ES-I3 (cell line): ENCODE data around the gene MAD2L1BP.
A peak's percentile ranks its signal among the peaks of the same experiment; 100 is the strongest.
"Not testable (repeated sequence)": the region's sequence is repeated elsewhere in the genome, so short reads cannot be mapped to it uniquely, and the experiment has no call there.

ENCODE experiments used
- H3K36me3 ChIP-seq: 2 replicates; pipeline ENCODE4 v1.6.1; 2013; ENCODE audit warnings: mild to moderate bottlenecking, low read length, control low read depth, moderate library complexity; ENCODE audit not compliant: insufficient read depth
- H3K4me1 ChIP-seq: 2 replicates; pipeline ENCODE4 v1.6.1; 2013; ENCODE audit warnings: mild to moderate bottlenecking, control low read depth, low read length; ENCODE audit not compliant: insufficient read depth
- H3K9ac ChIP-seq: 2 replicates; pipeline ENCODE4 v1.6.1; 2013; ENCODE audit warnings: low read depth, mild to moderate bottlenecking, low read length, moderate library complexity
- H3K9me3 ChIP-seq: 2 replicates; pipeline ENCODE4 v1.6.1; 2013; ENCODE audit warnings: mild to moderate bottlenecking, low read length, moderate library complexity; ENCODE audit not compliant: control insufficient read depth, insufficient read depth

Gene MAD2L1BP

GRCh38 chr6:43634702-43635303 is 837 bp upstream of the MAD2L1BP start:
- H3K36me3 ChIP-seq = peaks cover 12% of the 10 kb centered on the region
- H3K9ac ChIP-seq = no peak overlapping the region
- H3K9me3 ChIP-seq = no peaks in the 10 kb centered on the region
- peaks cover 5% of the 10 kb centered on the region; the same call in 1 of the 2 replicates for H3K4me1 ChIP-seq

GRCh38 chr6:43636308-43636659 is 644 bp downstream of the MAD2L1BP start:
- H3K9me3 ChIP-seq = no peaks in the 10 kb centered on the region
- H3K36me3 ChIP-seq = peaks cover 18% of the 10 kb centered on the region
- no peaks in the 10 kb centered on the region for H3K4me1 ChIP-seq
- peak overlapping the region; percentile 93 for H3K9ac ChIP-seq

GRCh38 chr6:43639984-43640800 is 4.6 kb downstream of the MAD2L1BP start:
- H3K9ac ChIP-seq = no peak overlapping the region
- peaks cover 5% of the 10 kb centered on the region; the same call in 1 of the 2 replicates for H3K4me1 ChIP-seq
- H3K36me3 ChIP-seq = peaks cover 20% of the 10 kb centered on the region
- no peaks in the 10 kb centered on the region for H3K9me3 ChIP-seq

GRCh38 chr6:43644940-43645612 is 9.4 kb downstream of the MAD2L1BP start, which contains the start of gene RSPH9:
RSPH9 (plus strand) TSS chr6:43645036; CDS start chr6:43645099, 63 bp downstream.
- Histone ChIP-seq H3K9me3 (no peaks in the 10 kb centered on the region), H3K9ac (peak within 1 kb of the TSS; percentile 69; the same call in 1 of the 2 replicates), H3K36me3 (peaks cover 6% of the 10 kb centered on the region; the same call in 1 of the 2 replicates), H3K4me1 (peaks cover 5% of the 10 kb centered on the region; the same call in 1 of the 2 replicates)

GRCh38 chr6:43645613-43645964 is 9.9 kb downstream of the MAD2L1BP start:
- Histone ChIP-seq H3K4me1 (peaks cover 5% of the 10 kb centered on the region; the same call in 1 of the 2 replicates), H3K9ac (peak overlapping the region; percentile 69; the same call in 1 of the 2 replicates), H3K9me3 (no peaks in the 10 kb centered on the region), H3K36me3 (peaks cover 3% of the 10 kb centered on the region; the same call in 1 of the 2 replicates)

GRCh38 chr6:43647613-43648012 is 12.0 kb downstream of the MAD2L1BP start:
- Histone ChIP-seq H3K9ac (no peak overlapping the region), H3K36me3 (no peaks in the 10 kb centered on the region), H3K9me3 (no peaks in the 10 kb centered on the region), H3K4me1 (peaks cover 5% of the 10 kb centered on the region; the same call in 1 of the 2 replicates)

GRCh38 chr6:43648248-43648647 is 12.6 kb downstream of the MAD2L1BP start:
- Histone ChIP-seq H3K36me3 (no peaks in the 10 kb centered on the region), H3K9me3 (no peaks in the 10 kb centered on the region), H3K4me1 (peaks cover 5% of the 10 kb centered on the region; the same call in 1 of the 2 replicates), H3K9ac (no peak overlapping the region)

GRCh38 chr6:43652822-43653221 is 17.2 kb downstream of the MAD2L1BP start:
- not testable (repeated sequence) for H3K9ac ChIP-seq, H3K4me1 ChIP-seq, H3K36me3 ChIP-seq, H3K9me3 ChIP-seq

- Histone ChIP-seq H3K9me3 (no peaks in the 10 kb centered on the region; the same call in 1 of the 2 replicates), H3K4me1 (0 out of 2 replicates have a peak, but pooled peaks cover 4% of the 10 kb centered on the region)
These were observed 21.7 kb downstream of the MAD2L1BP start for GRCh38 chr6:43657221-43657802.

GRCh38 chr6:43658161-43658560 is 22.5 kb downstream of the MAD2L1BP start:
- Histone ChIP-seq H3K36me3 (no peaks in the 10 kb centered on the region), H3K4me1 (0 out of 2 replicates have a peak, but pooled peaks cover 4% of the 10 kb centered on the region), H3K9ac (no peak overlapping the region)

More at GRCh38 chr6:43657221-43657802, 21.7 kb downstream of the MAD2L1BP start:
- Histone ChIP-seq H3K36me3 (no peaks in the 10 kb centered on the region), H3K9ac (no peak overlapping the region)

GRCh38 chr6:43662948-43663347 is 27.3 kb downstream of the MAD2L1BP start:
- not testable (repeated sequence) for H3K4me1 ChIP-seq, H3K9me3 ChIP-seq, H3K36me3 ChIP-seq, H3K9ac ChIP-seq

More at GRCh38 chr6:43658161-43658560, 22.5 kb downstream of the MAD2L1BP start:
- no peaks in the 10 kb centered on the region; the same call in 1 of the 2 replicates for H3K9me3 ChIP-seq

GRCh38 chr6:43665376-43665775 is 29.7 kb downstream of the MAD2L1BP start:
- no peaks in the 10 kb centered on the region; the same call in 1 of the 2 replicates for H3K9me3 ChIP-seq
- no peaks in the 10 kb centered on the region for H3K36me3 ChIP-seq
- peaks cover 24% of the 10 kb centered on the region for H3K4me1 ChIP-seq

GRCh38 chr6:43666196-43666920 is 30.7 kb downstream of the MAD2L1BP start:
- Histone ChIP-seq H3K36me3 (no peaks in the 10 kb centered on the region), H3K9me3 (no peaks in the 10 kb centered on the region), H3K4me1 (peaks cover 24% of the 10 kb centered on the region), H3K9ac (no peak overlapping the region)

More at GRCh38 chr6:43665376-43665775, 29.7 kb downstream of the MAD2L1BP start:
- no peak overlapping the region for H3K9ac ChIP-seq
